Measurements from ENCODE around the gene C8B. TPM values are rescaled to one million over a fixed set of nuclear protein-coding genes. Genes with fewer than 3 reads are reported as not detected.

The C8B gene
- total and polyA plus RNA-seq, 9 of the 15 experiments (the other 6 are each of a cell fraction or from before 2014, with no cell fraction given): not detected

GRCh38 chr1:56934430-56935060 lies 31.3 kb downstream of the C8B start:
- POLR2A ChIA-PET: no interaction called here
- H3K27me3 ChIP-seq (ENCODE audit: control insufficient read depth in 2 of 2, insufficient read depth in 2 of 2, low read length in 2 of 2): no peaks in the 10 kb centered on the region
- BruUV-seq (replicated peaks): no TSS peak

More at GRCh38 chr1:56934430-56935060, 31.3 kb downstream of the C8B start:
- no peaks in the 10 kb centered on the region for H3K9me3 ChIP-seq (replicated peaks; ENCODE audit: control insufficient read depth, insufficient read depth, low read depth, low read length)
- TF ChIP-seq RFX7 (CRISPR knock-in tag; IDR thresholded peaks at IDR 0.05) (no peak), ZNF76 (CRISPR knock-in tag; IDR thresholded peaks at IDR 0.05; ENCODE audit: borderline replicate concordance) (no peak), BACH1 (tag; IDR thresholded peaks at IDR 0.05) (no peak), ZBTB1 (CRISPR knock-in tag; IDR thresholded peaks at IDR 0.05; ENCODE audit: borderline replicate concordance, low read depth) (no peak), CSDE1 (IDR thresholded peaks at IDR 0.05) (no peak), NCOA4 (IDR thresholded peaks at IDR 0.05; ENCODE audit: partially characterized antibody) (no peak), HNRNPL (IDR thresholded peaks at IDR 0.05; ENCODE audit: low read depth, low read length) (no peak), RERE (CRISPR knock-in tag; IDR thresholded peaks at IDR 0.05; ENCODE audit: borderline replicate concordance) (no peak), SMAD4 (CRISPR knock-in tag; conservative IDR thresholded peaks at IDR 0.05) (no peak), HDGF (IDR thresholded peaks at IDR 0.05) (no peak), SIN3B (IDR thresholded peaks at IDR 0.05; ENCODE audit: low read depth) (no peak)
- TF ChIP-seq, protein P1, sequence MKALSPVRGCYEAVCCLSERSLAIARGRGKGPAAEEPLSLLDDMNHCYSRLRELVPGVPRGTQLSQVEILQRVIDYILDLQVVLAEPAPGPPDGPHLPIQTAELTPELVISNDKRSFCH (CRISPR knock-in tag; IDR thresholded peaks at IDR 0.05): no peak
- TF ChIP-seq, protein P1 (tag; IDR thresholded peaks at IDR 0.05): no peak
- no peak overlapping the region for H3K4me3 ChIP-seq
- H3K79me2 ChIP-seq (ENCODE audit: control insufficient read depth, insufficient read depth, low read length): no peaks in the 10 kb centered on the region
- FAIRE-seq (no peak), ATAC-seq (no peak), DNase-seq (ENCODE audit: extremely low read depth in 1 of 4, low spot score in 3 of 4) (no peak)
- CTCF ChIA-PET (ENCODE audit: low intra/inter-chr PET ratio): no interaction called here
- no peaks in the 10 kb centered on the region for H3K4me1 ChIP-seq (replicated peaks in 1 of 2; ENCODE audit: control insufficient read depth in 2 of 2, insufficient read depth in 2 of 2, low read length in 2 of 2)
- no peaks in the 10 kb centered on the region for H3K9me1 ChIP-seq (ENCODE audit: control insufficient read depth, insufficient read depth, low read length)
- H2AFZ ChIP-seq (ENCODE audit: low read depth, low read length): no peak overlapping the region
- intact Hi-C loops (cut with micrococcal nuclease) (no loop called here), in situ Hi-C loops (cut with MboI) (no loop called here)
- H3K4me2 ChIP-seq (ENCODE audit: insufficient read depth, low read length): no peak overlapping the region
- H3K36me3 ChIP-seq (ENCODE audit: control insufficient read depth, insufficient read depth, low read length): no peaks in the 10 kb centered on the region
- WGBS (ENCODE audit: insufficient coverage, low coverage, missing lambda C conversion rate): 0% methylated on average over 1 of the region's 1 CpG
- no peak overlapping the region for H3K27ac ChIP-seq (ENCODE audit: extremely low read depth, low read depth, low read length)
- no peaks in the 10 kb centered on the region for H4K20me1 ChIP-seq (replicated peaks; ENCODE audit: control insufficient read depth, insufficient read depth, low read length)
- no peak overlapping the region for H3K9ac ChIP-seq (ENCODE audit: insufficient read depth in 1 of 2, low read depth in 2 of 2, low read length in 2 of 2)
